ENCODE results near the gene C2CD5. TPM values are rescaled to one million over a fixed set of nuclear protein-coding genes. Genes with fewer than 3 reads are reported as not detected.

The C2CD5 gene
- total and polyA plus RNA-seq, 2 donors from 2014 or later, result 19.4 to 48.4 TPM

DNA sequence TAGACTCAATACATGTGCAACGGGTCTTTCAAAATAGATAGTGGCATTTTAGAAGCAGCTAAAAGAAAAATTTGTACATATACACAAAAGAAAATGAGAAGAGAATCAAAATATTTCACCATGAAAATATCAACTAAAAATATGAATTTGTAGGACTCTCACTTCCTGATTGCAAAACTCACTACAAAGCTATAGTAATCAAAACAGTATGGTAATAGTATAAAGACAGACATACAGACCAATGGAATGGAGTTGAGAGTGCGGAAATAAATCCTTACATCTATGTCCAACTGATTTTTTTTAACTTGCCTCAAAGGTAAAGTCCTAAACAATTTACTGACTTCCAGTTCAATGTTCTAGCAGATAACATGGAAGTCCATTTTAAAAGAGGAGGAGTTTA lies 13.1 kb downstream of the C2CD5 start:
- H3K4me3 ChIP-seq (ENCODE audit: low read length in 3 of 3), result no peak overlapping the region
- no peaks in the 10 kb centered on the region for H3K4me1 ChIP-seq (ENCODE audit: control insufficient read depth in 2 of 3, insufficient read depth in 2 of 3, low read depth in 1 of 3, low read length in 3 of 3)
- H3K36me3 ChIP-seq (ENCODE audit: control insufficient read depth in 2 of 3, insufficient read depth in 3 of 3, low read length in 3 of 3), result peaks cover 0 to 19% (median 0%) of the 10 kb centered on the region in 3 donors
- DNase-seq (no peak), FAIRE-seq (no peak)
- no peak overlapping the region for H3K27ac ChIP-seq (ENCODE audit: low read depth in 2 of 2, low read length in 2 of 2)
- H3K9ac ChIP-seq (ENCODE audit: low read length in 3 of 3), result no peak overlapping the region
- peaks cover 0 to 4% (median 0%) of the 10 kb centered on the region in 3 donors for H3K9me3 ChIP-seq (ENCODE audit: control insufficient read depth in 2 of 3, insufficient read depth in 1 of 3, low read length in 3 of 3)
- no peaks in the 10 kb centered on the region for H3K27me3 ChIP-seq (ENCODE audit: control insufficient read depth, insufficient read depth, low read length)
- TF ChIP-seq, protein P1, sequence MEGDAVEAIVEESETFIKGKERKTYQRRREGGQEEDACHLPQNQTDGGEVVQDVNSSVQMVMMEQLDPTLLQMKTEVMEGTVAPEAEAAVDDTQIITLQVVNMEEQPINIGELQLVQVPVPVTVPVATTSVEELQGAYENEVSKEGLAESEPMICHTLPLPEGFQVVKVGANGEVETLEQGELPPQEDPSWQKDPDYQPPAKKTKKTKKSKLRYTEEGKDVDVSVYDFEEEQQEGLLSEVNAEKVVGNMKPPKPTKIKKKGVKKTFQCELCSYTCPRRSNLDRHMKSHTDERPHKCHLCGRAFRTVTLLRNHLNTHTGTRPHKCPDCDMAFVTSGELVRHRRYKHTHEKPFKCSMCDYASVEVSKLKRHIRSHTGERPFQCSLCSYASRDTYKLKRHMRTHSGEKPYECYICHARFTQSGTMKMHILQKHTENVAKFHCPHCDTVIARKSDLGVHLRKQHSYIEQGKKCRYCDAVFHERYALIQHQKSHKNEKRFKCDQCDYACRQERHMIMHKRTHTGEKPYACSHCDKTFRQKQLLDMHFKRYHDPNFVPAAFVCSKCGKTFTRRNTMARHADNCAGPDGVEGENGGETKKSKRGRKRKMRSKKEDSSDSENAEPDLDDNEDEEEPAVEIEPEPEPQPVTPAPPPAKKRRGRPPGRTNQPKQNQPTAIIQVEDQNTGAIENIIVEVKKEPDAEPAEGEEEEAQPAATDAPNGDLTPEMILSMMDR (IDR thresholded peaks at IDR 0.05; ENCODE audit: borderline replicate concordance, extremely low read depth, insufficient read depth), result no peak
- intact Hi-C loops (cut with DNase I), result no loop called here

DNA sequence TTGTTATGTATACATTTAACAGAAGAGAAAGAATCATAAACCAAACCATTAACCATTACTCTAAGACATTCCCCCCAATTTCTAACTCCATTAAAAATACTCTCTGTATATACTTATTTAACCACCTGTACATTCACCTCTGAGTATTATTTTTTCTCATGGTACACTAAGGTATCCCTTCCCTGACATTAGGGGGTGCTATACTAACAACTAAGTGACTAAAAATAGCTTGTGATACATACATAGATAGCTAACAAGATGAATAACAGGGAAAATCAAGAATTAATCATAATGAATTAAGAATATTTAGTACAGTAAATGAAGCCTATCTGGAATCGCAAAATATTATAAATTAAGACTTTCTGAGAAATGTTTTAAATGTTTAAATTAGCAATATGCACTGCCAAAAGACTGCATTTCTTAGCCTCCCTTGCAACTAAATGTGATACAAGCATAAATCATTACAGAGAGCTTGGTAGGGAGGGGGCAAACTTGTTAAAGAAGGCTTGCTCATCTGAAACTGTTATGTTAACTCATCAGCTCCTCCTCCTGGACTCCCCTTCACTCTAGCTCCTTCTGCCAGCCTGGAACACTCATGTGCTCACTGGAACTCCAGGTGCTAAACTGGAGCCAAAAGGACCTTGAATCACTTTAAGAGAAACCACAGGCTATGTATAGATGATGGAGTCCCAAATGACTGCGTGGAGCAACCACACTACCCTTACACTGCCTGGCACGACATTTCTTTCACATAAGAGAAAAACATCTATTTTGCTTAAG lies 14.9 kb downstream of the C2CD5 start:
- H3K27me3 ChIP-seq (ENCODE audit: control insufficient read depth, insufficient read depth, low read length), result no peaks in the 10 kb centered on the region
- DNase-seq (peak in 2 of 5 donors; percentile 19 to 24), FAIRE-seq (peak; percentile 88)
- H3K27ac ChIP-seq (ENCODE audit: low read depth in 2 of 2, low read length in 2 of 2), result no peak overlapping the region
- no peak overlapping the region for H3K9ac ChIP-seq (ENCODE audit: low read length in 3 of 3)
- intact Hi-C loops (cut with DNase I), result no loop called here
- no peak overlapping the region for H3K4me3 ChIP-seq (ENCODE audit: low read length in 3 of 3)
- peaks cover 0 to 4% (median 0%) of the 10 kb centered on the region in 3 donors for H3K9me3 ChIP-seq (ENCODE audit: control insufficient read depth in 2 of 3, insufficient read depth in 1 of 3, low read length in 3 of 3)
- TF ChIP-seq, protein P1 (IDR thresholded peaks at IDR 0.05; ENCODE audit: borderline replicate concordance, extremely low read depth, insufficient read depth), result peak; percentile 54
- H3K4me1 ChIP-seq (ENCODE audit: control insufficient read depth in 2 of 3, insufficient read depth in 2 of 3, low read depth in 1 of 3, low read length in 3 of 3), result no peaks in the 10 kb centered on the region
- peaks cover 0 to 27% (median under 1%) of the 10 kb centered on the region in 3 donors for H3K36me3 ChIP-seq (ENCODE audit: control insufficient read depth in 2 of 3, insufficient read depth in 3 of 3, low read length in 3 of 3)

DNA sequence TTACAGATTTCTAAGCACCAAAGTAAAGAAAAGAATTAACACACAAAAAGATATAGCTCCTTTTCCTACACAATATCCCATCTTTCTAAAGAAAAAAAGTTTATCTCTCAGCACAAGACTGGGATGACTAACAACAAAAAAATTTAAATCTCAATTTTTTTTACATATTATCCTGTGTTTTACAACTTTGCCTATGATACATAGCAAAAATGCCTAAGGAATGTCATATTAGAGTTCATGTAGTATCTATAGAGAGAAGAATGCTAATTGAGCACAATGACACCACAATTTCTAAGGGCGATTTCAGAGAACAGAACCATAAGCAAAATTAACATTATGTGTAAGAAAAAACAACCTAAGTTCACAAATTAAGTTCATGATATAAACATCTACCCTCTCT lies 16.3 kb downstream of the C2CD5 start:
- no peak overlapping the region for H3K9ac ChIP-seq (ENCODE audit: low read length in 3 of 3)
- H3K27ac ChIP-seq (ENCODE audit: low read depth in 2 of 2, low read length in 2 of 2), result no peak overlapping the region
- H3K9me3 ChIP-seq (ENCODE audit: control insufficient read depth in 2 of 3, insufficient read depth in 1 of 3, low read length in 3 of 3), result peaks cover 0 to 4% (median 0%) of the 10 kb centered on the region in 3 donors
- no peak for DNase-seq
- H3K36me3 ChIP-seq (ENCODE audit: control insufficient read depth in 2 of 3, insufficient read depth in 3 of 3, low read length in 3 of 3), result peaks cover 2 to 30% (median 4%) of the 10 kb centered on the region in 3 donors
- H3K27me3 ChIP-seq (ENCODE audit: control insufficient read depth, insufficient read depth, low read length), result no peaks in the 10 kb centered on the region
- H3K4me1 ChIP-seq (ENCODE audit: control insufficient read depth in 2 of 3, insufficient read depth in 2 of 3, low read depth in 1 of 3, low read length in 3 of 3), result no peaks in the 10 kb centered on the region
- no peak for FAIRE-seq
- no peak overlapping the region for H3K4me3 ChIP-seq (ENCODE audit: low read length in 3 of 3)
- TF ChIP-seq, protein P1 (IDR thresholded peaks at IDR 0.05; ENCODE audit: borderline replicate concordance, extremely low read depth, insufficient read depth), result no peak
- intact Hi-C loops (cut with DNase I), result no loop called here

Data from kidney (tissue), 14 donors.